ENCODE data around the gene LCN9. TPM values are rescaled to one million over a fixed set of nuclear protein-coding genes. Genes with fewer than 3 reads are reported as not detected.

LCN9 gene
- not detected for polyA plus RNA-seq (2013, experiment 1 of 4)
- polyA plus RNA-seq (2013, experiment 2 of 4) = not detected
- not detected for polyA plus RNA-seq (2013, experiment 3 of 4)
- polyA plus RNA-seq (2013, experiment 4 of 4) = not detected

GRCh38 chr9:135662758-135663450 is at the start of gene LCN9:
Gene LCN9 (plus strand): TSS chr9:135663309. CDS start chr9:135663322, 13 bp downstream.
- Histone ChIP-seq H3K36me3 (ENCODE audit: control insufficient read depth, insufficient read depth, low read length) (no peaks in the 10 kb centered on the region), H3K27me3 (ENCODE audit: control insufficient read depth, insufficient read depth, low read length, poor library complexity, severe bottlenecking) (no peaks in the 10 kb centered on the region), H3K9me3 (ENCODE audit: control insufficient read depth, low read length) (no peaks in the 10 kb centered on the region), H3K4me3 (ENCODE audit: insufficient read depth, low read depth, low read length) (no peak within 1 kb of the TSS), H3K4me1 (ENCODE audit: control insufficient read depth, insufficient read depth, low read length) (peaks cover 16% of the 10 kb centered on the region), H3K27ac (ENCODE audit: insufficient read depth, low read depth, low read length, poor library complexity, severe bottlenecking) (no peak within 1 kb of the TSS)
- WGBS, 2 experiments = 71 to 77% methylated on average over 25 of the region's 25 CpGs

GRCh38 chr9:135613946-135614805 is 48.9 kb upstream of the LCN9 start:
- H3K4me3 ChIP-seq (ENCODE audit: insufficient read depth, low read depth, low read length) = no peak overlapping the region
- no peaks in the 10 kb centered on the region for H3K36me3 ChIP-seq (ENCODE audit: control insufficient read depth, insufficient read depth, low read length)
- H3K27ac ChIP-seq (ENCODE audit: insufficient read depth, low read depth, low read length, poor library complexity, severe bottlenecking) = no peak overlapping the region
- no peaks in the 10 kb centered on the region for H3K4me1 ChIP-seq (ENCODE audit: control insufficient read depth, insufficient read depth, low read length)
- no peaks in the 10 kb centered on the region for H3K9me3 ChIP-seq (ENCODE audit: control insufficient read depth, low read length)
- no peaks in the 10 kb centered on the region for H3K27me3 ChIP-seq (ENCODE audit: control insufficient read depth, insufficient read depth, low read length, poor library complexity, severe bottlenecking)
- 90 to 92% methylated on average over 34 of the region's 34 CpGs for WGBS, 2 experiments

GRCh38 chr9:135614821-135615665 is 48.1 kb upstream of the LCN9 start:
- 92% methylated on average over 29 of the region's 29 CpGs for WGBS, 2 experiments
- Histone ChIP-seq H3K27me3 (ENCODE audit: control insufficient read depth, insufficient read depth, low read length, poor library complexity, severe bottlenecking) (no peaks in the 10 kb centered on the region), H3K4me1 (ENCODE audit: control insufficient read depth, insufficient read depth, low read length) (no peaks in the 10 kb centered on the region), H3K4me3 (ENCODE audit: insufficient read depth, low read depth, low read length) (no peak overlapping the region), H3K9me3 (ENCODE audit: control insufficient read depth, low read length) (no peaks in the 10 kb centered on the region), H3K27ac (ENCODE audit: insufficient read depth, low read depth, low read length, poor library complexity, severe bottlenecking) (no peak overlapping the region), H3K36me3 (ENCODE audit: control insufficient read depth, insufficient read depth, low read length) (no peaks in the 10 kb centered on the region)

- Histone ChIP-seq H3K27me3 (ENCODE audit: control insufficient read depth, insufficient read depth, low read length, poor library complexity, severe bottlenecking) (no peaks in the 10 kb centered on the region), H3K4me3 (ENCODE audit: insufficient read depth, low read depth, low read length) (no peak overlapping the region), H3K9me3 (ENCODE audit: control insufficient read depth, low read length) (no peaks in the 10 kb centered on the region), H3K27ac (ENCODE audit: insufficient read depth, low read depth, low read length, poor library complexity, severe bottlenecking) (no peak overlapping the region), H3K36me3 (ENCODE audit: control insufficient read depth, insufficient read depth, low read length) (no peaks in the 10 kb centered on the region), H3K4me1 (ENCODE audit: control insufficient read depth, insufficient read depth, low read length) (no peaks in the 10 kb centered on the region)
- 85 to 87% methylated on average over 31 of the region's 31 CpGs for WGBS, 2 experiments
Observed at GRCh38 chr9:135615666-135616618, 47.2 kb upstream of the LCN9 start.

- Histone ChIP-seq H3K27ac (ENCODE audit: insufficient read depth, low read depth, low read length, poor library complexity, severe bottlenecking) (no peak overlapping the region), H3K9me3 (ENCODE audit: control insufficient read depth, low read length) (no peaks in the 10 kb centered on the region), H3K27me3 (ENCODE audit: control insufficient read depth, insufficient read depth, low read length, poor library complexity, severe bottlenecking) (no peaks in the 10 kb centered on the region), H3K4me3 (ENCODE audit: insufficient read depth, low read depth, low read length) (no peak overlapping the region), H3K4me1 (ENCODE audit: control insufficient read depth, insufficient read depth, low read length) (no peaks in the 10 kb centered on the region), H3K36me3 (ENCODE audit: control insufficient read depth, insufficient read depth, low read length) (no peaks in the 10 kb centered on the region)
- WGBS, 2 experiments = 92 to 94% methylated on average over 34 of the region's 34 CpGs
Observed at GRCh38 chr9:135616619-135617537, 46.2 kb upstream of the LCN9 start.

- no peaks in the 10 kb centered on the region for H3K4me1 ChIP-seq (ENCODE audit: control insufficient read depth, insufficient read depth, low read length)
- no peaks in the 10 kb centered on the region for H3K27me3 ChIP-seq (ENCODE audit: control insufficient read depth, insufficient read depth, low read length, poor library complexity, severe bottlenecking)
- H3K36me3 ChIP-seq (ENCODE audit: control insufficient read depth, insufficient read depth, low read length) = no peaks in the 10 kb centered on the region
- WGBS, 2 experiments = 89 to 93% methylated on average over 13 of the region's 13 CpGs
- H3K9me3 ChIP-seq (ENCODE audit: control insufficient read depth, low read length) = no peaks in the 10 kb centered on the region
- no peak overlapping the region for H3K27ac ChIP-seq (ENCODE audit: insufficient read depth, low read depth, low read length, poor library complexity, severe bottlenecking)
- no peak overlapping the region for H3K4me3 ChIP-seq (ENCODE audit: insufficient read depth, low read depth, low read length)
Observed at GRCh38 chr9:135617538-135617900, 45.6 kb upstream of the LCN9 start.

GRCh38 chr9:135617991-135618411 is 45.1 kb upstream of the LCN9 start:
- Histone ChIP-seq H3K4me3 (ENCODE audit: insufficient read depth, low read depth, low read length) (no peak overlapping the region), H3K27me3 (ENCODE audit: control insufficient read depth, insufficient read depth, low read length, poor library complexity, severe bottlenecking) (no peaks in the 10 kb centered on the region), H3K36me3 (ENCODE audit: control insufficient read depth, insufficient read depth, low read length) (no peaks in the 10 kb centered on the region), H3K4me1 (ENCODE audit: control insufficient read depth, insufficient read depth, low read length) (no peaks in the 10 kb centered on the region), H3K27ac (ENCODE audit: insufficient read depth, low read depth, low read length, poor library complexity, severe bottlenecking) (no peak overlapping the region), H3K9me3 (ENCODE audit: control insufficient read depth, low read length) (no peaks in the 10 kb centered on the region)
- WGBS, 2 experiments = 84 to 87% methylated on average over 13 of the region's 13 CpGs

- H3K4me3 ChIP-seq (ENCODE audit: insufficient read depth, low read depth, low read length) = no peak overlapping the region
- H3K27me3 ChIP-seq (ENCODE audit: control insufficient read depth, insufficient read depth, low read length, poor library complexity, severe bottlenecking) = no peaks in the 10 kb centered on the region
- no peaks in the 10 kb centered on the region for H3K36me3 ChIP-seq (ENCODE audit: control insufficient read depth, insufficient read depth, low read length)
- no peaks in the 10 kb centered on the region for H3K4me1 ChIP-seq (ENCODE audit: control insufficient read depth, insufficient read depth, low read length)
- H3K9me3 ChIP-seq (ENCODE audit: control insufficient read depth, low read length) = no peaks in the 10 kb centered on the region
- H3K27ac ChIP-seq (ENCODE audit: insufficient read depth, low read depth, low read length, poor library complexity, severe bottlenecking) = no peak overlapping the region
- WGBS, 2 experiments = 89 to 91% methylated on average over 8 of the region's 8 CpGs
Observed at GRCh38 chr9:135618866-135619598, 44.1 kb upstream of the LCN9 start.

Measured in ectodermal cell (in vitro differentiated cells).